Measurements from ENCODE around the gene OPHN1. TPM values are rescaled to one million over a fixed set of nuclear protein-coding genes. Genes with fewer than 3 reads are reported as not detected.
"Not testable (repeated sequence)": the region's sequence is repeated elsewhere in the genome, so short reads cannot be mapped to it uniquely, and the experiment has no call there.

The OPHN1 gene
- total RNA-seq, 1 experiment from 2014 or later = 3.1 TPM

DNA sequence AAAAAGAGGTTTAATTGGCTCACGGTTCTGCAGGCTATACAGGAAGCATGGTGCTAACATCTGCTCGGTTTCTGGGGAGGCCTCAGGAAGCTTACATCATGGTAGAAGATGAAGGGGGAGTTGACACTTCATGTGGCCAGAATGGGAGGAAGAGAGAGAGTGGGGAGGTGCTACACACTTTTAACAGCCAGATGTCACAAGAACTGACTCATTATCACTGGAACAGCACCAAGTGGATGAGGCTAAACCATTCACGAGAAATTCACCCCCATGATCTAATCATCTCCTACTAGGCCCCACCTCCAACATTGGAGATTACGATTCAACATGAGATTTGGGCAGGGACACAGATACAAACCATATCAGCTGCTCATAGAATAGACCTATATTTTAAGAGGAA lies 255.8 kb downstream of the OPHN1 start:
- DNase-seq (ENCODE audit: low read depth) = peak; percentile 1

DNA sequence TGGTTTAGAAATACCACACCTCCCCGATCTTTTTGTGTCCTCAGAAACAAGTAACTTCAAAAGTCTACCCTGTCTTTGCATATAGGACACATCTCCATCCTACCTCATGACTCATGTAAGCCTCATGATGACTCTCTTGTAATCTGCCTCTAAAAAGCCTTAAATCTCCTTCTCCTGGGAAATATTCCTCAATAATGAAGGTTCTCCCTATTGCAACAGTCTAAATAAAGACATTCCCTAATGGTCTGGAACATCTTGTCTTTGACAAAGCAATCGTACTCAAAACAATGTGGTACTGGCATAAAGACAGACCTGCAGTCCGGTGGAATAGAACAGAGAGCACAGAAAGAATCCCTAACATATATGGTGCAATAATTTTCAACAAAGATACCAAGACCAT lies 257.7 kb downstream of the OPHN1 start:
- no peak for DNase-seq (ENCODE audit: low read depth)

DNA sequence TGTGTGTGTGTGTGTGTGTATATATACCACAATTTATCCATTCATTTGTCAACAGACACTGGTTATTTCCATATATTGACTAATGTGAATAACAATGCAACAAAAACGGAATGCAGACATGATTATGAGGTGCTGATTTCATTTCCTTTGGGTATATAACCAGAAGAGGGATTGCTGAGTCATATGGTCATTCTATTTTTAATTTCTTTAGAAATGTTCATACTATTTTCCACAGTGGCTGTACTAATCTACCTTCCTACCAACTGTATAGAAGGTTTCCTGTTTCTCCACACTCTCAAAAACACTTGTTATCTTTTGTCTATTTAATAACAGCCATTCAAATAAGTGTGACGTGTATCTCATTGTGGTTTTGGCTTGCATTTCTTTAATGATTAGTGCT lies 269.9 kb downstream of the OPHN1 start:
- DNase-seq (ENCODE audit: low read depth) = no peak

DNA sequence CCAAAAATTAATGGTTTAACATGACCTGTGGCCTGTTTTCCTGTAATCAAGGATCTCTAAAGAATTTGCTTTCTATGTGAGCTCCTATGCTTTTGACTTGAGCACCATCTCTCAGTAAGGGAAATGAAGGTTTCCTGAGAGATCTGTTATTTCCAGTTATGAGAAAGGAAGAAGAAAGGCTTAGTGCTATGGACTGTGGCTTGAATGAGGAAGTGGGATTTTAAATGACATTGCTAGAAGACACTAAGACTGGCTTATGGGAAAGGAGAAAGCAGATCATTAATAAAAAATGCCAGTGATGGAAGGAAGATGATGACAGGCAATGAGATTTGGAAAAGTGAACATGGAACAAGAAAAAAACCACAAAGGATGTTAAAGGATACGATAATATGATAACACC lies 285.4 kb downstream of the OPHN1 start:
- no peak for DNase-seq (ENCODE audit: low read depth)

DNA sequence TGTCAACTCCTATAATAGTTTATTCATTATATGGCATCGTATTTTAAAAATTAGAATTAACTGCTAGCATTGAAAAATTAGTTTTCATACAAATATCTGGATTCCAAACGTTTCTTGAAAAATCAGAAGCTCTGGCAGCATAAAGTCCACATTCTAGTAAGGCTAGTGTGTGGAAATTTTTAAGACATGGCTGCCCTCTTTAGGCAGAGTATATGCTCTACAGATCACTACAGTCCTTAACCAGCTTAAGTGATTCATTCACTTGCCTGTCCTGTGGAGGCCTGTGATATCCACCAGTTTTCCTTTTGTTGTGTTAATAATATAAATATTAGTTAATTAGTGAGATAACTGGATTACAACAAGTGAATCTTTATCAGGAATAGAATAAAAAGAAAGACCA lies 287.2 kb downstream of the OPHN1 start:
- no peak for DNase-seq (ENCODE audit: low read depth)

DNA sequence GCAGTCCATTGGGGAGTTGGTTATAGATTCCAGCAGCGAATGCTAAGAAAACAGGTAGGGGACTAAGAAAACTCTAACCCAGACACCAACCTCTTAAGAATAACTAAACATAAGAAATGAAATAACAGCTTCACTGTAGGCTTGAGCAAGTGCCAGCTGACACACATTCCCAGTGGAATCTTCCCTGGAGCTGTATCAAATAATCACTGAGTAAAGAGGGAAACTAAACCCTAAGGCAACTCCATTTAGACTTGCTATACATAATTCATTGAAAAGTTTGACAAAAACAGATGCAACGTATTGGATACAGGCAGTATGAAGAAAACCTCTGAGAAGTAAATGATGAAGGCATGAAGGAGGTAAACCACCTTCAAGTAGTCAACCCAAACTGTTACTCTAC lies 293.5 kb downstream of the OPHN1 start:
- DNase-seq (ENCODE audit: low read depth) = no peak

DNA sequence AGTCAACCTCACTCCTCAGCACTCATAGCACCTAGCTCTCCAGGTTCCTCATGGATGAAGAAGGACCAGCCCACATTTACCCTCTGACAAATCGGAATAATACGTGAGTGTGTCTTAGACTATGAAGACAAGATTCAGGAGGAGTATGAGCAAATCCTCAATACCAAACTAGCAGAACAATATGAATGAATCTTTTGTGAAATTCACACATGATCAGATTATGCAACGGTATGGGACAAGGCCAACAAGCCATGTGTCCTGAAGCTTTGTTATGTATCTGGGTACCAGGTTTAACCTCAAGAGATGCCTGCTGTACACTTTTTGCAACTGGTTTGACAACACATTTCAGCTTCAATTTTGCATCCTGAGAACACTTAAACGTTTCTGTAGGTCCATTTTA lies 300.1 kb downstream of the OPHN1 start:
- DNase-seq (ENCODE audit: low read depth) = no peak

DNA sequence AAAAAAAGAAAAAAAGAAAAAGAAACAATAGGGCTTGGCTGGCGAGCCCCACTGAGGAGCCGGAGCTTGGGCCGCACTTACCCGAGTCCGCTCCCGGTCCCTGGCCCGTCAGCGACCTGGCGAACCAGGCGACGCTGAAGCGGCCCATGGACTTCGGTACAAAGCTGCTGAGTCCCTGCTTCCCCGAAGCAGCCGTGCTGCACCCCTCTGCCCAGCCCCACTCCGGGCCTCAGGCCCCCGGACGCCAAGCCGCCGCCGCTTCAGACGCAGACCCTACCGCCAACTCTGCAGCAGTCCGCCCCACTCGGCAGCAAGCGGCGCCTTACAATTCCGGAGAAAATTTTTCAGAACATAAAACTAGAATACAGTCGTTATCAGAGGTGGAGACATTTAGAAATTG lies 300.5 kb downstream of the OPHN1 start:
- DNase-seq (ENCODE audit: low read depth) = no peak

DNA sequence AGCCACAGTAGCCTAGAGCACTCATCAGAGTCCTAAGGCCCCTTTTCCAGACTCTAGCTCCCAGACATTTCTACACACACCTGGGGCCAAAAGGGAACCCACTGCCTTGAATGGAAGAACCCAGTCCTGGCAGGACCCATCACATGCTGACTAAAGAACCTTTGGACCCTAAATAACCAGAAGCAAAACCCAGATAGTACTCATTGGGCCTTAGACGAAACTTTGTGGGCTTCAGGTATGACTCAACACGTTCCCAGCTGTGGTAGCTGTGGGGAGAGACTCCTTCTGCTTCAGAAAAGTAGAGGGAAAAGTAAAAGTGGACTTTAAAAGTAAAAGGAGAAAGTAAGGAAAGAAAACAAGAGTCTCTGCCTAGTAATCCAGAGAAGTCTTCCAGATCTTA lies 311.5 kb downstream of the OPHN1 start:
- DNase-seq (ENCODE audit: low read depth) = no peak

DNA sequence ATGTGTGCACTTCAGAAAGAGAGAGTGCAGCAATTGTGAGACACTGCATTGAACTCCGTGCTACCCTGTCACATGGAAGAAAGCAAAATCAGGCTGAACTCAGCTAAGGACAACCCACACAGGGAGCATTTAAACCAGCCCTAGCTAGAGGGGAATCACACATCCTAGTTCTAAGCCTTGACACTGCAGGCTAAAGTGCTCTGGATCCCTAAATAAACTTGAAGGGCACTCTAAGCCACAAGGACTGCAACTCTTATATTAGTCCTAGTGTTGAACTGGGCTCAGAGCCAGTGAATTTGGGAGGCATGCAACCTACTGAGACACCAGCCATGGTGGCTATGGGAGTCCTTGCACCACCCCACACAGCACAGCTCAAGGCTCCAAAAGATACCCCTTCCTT lies 311.9 kb downstream of the OPHN1 start:
- DNase-seq (ENCODE audit: low read depth) = no peak

DNA sequence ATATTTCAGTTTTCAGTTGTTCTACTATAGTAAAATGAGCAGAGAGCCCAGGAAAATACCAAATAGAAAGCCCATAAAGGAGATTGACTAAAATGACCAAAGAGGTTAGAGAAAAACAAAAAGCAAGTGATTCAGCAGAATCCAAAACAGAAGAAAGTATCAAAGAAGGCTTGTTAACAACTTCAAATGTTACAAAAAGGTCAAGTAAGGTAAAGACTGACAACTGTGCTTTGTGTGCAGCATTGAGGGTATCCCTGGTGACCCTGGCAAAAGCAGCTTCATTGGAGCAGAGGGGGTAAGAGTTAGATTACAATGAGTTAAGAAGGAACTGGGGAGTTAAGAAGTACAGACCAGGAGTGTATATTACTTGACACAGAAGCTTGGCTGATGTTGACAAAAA lies 317.9 kb downstream of the OPHN1 start:
- DNase-seq (ENCODE audit: low read depth) = no peak

DNA sequence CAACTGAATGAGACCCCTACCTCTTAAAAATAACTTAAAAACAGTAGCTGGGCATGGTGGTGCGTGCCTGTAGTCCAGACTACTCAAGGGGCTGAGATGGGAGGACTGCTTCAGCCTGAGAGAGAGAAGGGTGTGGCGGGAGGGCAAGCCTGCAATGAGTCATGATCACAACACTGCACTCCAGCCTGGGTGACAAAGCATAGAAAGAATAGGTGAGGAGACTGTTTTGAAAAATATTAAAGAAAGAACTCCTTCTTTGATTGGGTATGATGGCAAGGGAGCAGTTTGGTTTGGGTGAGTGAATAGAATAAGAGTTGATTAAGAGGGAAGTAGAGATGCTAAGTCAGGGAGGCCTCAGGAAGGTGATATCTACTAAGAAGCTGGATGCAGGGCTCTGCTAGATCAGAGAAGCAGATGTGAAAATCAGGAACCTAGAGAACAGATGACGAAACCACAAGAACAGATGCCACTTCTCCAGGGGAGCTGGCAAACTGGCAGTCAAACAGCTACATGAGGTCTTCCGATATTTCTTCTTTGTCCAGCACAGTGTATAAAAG lies 318.6 kb downstream of the OPHN1 start:
- DNase-seq (ENCODE audit: low read depth) = peak; percentile 37

DNA sequence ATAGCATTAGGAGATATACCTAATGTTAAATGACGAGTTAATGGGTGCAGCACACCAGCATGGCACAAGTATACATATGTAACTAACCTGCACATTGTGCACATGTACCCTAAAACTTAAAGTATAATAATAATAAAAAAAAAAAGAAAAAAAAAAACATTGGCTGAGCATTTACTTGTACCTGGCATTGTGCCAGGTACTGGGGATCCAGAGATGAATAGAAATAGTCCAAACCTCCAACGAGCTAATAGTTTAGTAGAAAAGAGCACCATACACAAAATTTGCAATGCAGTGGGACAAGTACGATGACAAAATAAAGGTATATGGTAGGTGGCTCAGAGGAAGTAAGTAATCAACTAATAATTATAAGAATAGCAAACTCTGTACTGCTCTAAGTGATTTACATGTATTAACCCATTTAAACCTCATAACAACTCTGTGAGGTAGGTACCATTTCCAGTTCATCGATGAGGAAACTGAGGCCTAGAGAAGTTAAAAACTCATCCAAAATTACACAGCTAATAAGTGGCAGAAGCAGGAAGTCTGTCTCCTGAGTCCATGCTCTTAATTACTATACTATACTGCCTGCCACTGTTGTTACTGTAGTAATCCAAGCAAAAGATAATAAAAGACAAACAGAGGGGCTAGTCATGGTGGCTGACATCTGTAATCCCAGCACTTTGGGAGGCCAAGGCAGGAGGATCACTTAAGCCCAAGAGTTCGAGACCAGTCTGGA lies 319.3 kb downstream of the OPHN1 start:
- no peak for DNase-seq (ENCODE audit: low read depth)

DNA sequence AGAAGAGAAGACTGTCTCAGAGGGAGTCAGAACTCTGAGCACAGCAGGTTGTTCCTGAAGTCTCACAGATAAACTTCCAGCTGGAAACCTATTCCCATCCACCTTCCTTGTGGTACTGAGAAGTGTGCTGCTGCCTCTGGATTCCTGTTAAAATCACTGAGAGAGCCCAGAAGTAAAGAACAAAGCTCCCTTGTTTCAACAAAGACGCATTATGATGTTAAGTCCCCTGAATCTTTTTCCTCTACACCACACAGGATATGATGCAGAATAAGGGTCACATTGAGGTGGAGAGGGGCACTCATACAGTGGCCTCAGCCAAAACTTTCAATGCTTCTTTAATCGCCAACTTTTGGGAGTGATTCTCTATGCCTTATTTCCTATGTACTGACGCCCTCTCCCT lies 321.0 kb downstream of the OPHN1 start:
- no peak for DNase-seq (ENCODE audit: low read depth)

DNA sequence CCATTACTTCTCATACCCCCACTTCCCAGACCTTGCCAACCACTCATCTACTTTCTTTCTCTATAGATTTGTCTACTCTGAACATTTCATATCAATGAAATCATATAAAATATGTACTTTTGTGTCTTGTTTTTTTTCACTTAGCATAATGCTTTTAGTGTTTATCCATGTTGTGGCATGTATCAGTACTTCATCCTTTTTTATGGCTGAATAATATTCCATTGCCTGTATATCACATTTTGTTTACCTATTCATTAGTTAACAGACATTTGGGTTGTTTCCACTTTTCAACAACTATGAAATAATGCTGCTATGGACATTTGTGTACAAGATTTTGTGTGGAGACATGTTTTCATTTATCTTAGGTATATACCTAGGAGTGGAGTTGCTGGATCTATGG lies 324.1 kb downstream of the OPHN1 start:
- no peak for DNase-seq (ENCODE audit: low read depth)

DNA sequence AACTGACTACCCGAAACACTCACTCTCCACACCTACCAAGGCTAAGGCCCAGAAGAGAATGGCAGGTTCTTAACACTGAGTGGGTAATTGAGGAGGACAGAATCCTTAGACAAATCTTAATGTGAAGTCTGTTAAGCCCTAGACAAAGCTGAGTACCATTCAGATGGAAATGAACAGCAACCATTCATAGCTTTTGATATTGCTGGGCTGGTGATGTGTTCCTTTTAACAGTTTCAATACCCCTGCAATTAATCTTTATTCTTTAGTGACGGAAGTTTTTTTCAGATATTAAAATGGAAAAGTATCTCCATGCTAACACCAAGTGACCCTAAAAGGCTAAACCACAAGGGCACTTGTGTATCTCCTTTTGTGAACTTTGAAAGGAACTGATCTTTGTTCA lies 334.9 kb downstream of the OPHN1 start:
- DNase-seq (ENCODE audit: low read depth) = no peak

DNA sequence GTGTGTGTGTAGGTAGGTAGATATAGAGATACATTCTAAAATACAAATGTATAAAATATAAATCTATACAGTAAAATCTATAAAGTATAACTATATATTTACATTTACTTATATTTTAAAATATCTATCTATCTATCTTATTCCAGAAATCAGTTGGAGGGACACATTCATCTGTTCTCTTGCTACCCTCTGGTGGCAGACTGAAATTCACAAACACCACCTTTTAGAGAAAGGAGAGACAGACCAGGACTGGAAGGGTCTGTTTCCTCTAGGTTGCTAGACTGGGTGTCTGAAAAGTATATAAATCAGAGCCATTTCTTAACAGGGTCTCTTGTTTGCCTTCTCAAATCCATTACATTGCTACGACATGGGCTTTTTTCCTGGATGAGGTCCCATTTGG lies 343.0 kb downstream of the OPHN1 start:
- no peak for DNase-seq (ENCODE audit: low read depth)

DNA sequence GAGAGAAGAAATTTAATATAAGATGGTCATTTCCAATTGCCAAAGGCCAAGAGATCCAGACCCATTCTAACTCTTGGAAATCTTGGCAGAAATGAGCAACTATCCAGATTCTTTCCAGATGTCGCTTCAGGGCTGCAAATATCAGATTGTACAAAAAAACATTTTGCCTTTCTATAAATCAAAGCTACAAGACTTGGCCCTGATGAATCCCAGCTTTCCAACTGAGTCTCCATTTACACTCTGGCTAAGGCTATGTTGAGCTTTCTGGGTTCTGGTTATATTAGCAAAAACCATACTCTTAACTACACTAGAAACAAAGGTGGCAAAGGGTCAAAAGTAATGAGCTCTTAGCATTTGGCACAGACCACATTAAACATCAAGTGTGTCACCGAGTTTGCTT lies 345.8 kb downstream of the OPHN1 start:
- DNase-seq (ENCODE audit: low read depth) = no peak

DNA sequence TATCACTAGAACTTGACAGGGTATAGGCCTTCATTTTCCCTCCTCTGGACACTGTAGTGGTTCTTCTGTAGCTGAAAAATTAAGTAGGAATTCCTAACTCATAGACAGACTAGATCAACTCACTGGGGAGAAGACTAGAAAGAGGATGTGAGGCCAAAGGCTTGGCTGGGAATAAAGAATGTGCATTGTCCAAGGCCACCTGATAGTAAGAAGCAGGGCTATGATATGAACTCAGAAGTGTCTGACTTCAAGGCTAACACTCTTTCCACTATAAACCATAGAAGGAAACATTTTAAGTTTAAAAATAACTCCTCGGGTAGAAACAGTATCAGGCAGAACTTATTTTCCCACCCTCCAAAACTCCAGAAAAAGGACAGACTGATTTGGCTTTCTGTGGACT lies 346.6 kb downstream of the OPHN1 start:
- no peak for DNase-seq (ENCODE audit: low read depth)

DNA sequence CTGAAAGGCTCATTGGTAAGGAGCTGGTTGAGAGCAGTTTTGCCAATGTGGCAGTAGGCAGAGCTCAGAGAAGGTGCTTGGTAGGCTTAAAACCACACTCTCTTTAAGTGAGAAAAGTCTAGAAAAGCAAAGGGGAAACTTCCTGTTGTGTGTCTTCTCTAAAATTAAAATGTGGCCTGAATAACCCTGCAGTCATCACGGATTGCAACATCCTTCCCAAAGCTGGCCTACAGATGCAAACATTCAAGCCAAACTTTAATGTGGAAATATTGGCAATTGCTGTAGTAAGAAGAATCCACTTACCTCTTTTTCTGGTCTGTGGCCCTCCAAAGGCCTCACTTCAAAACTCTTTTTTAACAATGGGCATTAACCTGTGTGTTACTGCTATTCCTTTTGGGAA lies 348.5 kb downstream of the OPHN1 start:
- DNase-seq (ENCODE audit: low read depth) = no peak

DNA sequence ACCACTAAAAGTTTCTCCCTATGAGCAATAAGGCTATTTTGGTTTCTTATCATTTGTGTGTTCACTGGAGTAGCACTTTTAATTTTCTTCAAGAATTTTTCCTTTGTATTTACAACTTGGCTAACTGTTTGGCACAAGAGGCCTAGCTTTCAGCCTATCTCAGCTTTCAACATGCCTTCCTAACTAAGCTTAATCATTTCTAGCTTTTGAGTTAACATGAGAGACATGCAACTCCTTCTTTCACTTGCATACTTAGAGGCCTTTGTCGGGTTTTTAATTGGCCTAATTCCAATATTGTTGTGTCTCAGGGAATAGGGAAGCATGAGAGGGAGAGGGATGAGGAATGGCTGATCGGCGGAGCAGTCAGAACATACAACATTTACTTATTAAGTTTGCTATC lies 349.8 kb downstream of the OPHN1 start:
- DNase-seq (ENCODE audit: low read depth) = no peak

DNA sequence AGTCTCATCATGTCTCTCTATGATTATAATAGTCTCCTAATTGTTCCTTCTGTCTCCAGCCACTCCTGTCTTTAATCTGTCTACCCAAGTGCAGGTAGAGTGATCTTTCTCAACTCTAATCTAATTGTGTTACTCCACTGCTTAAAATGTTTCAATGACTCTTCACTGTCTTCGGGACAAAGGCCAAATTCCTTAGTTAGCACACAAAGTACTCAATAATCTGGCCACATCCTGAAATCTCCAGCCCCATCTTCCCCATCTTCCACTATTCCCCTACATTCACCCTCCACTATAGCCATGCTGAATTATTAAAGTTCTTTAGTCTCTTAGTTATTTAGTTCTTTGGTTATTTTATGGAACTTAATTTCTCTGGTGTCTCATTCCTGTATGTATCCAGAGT lies 353.3 kb downstream of the OPHN1 start:
- DNase-seq (ENCODE audit: low read depth) = no peak

DNA sequence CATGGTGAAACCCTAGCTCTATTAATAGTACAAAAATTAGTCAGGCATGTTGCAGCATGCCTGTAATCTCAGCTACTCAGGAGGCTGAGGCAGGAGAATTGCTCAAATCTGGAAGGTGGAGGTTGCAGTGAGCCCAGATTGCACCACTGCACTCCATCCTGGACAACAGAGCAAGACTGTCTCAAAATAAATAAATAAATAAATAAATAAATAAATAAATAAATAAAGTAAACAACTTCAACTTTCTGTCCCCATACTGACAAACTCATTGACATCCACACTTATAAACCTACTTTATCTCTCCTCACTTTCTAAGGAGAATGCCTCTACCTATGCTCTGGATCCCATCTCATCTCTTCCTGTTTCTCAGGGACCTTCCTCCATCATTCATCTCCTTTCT lies 354.5 kb downstream of the OPHN1 start:
- not testable (repeated sequence) for DNase-seq (ENCODE audit: low read depth)

DNA sequence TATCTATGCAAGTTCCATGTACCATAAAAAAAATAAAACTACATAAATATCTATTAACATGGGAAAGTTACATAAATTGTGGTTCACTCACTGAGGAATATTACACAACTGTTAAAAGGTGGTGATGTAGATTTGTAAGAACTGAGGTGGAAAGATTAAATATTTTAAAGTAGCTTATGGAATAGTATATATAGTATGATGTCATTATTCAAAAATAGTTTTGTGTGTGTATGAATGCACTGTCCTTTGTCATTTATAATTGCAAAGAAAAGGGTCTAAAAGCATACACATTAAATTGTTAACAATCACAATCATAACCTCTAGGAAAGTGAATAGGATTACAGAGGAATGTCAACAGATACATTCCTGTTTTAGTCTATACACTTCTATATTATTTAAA lies 355.9 kb downstream of the OPHN1 start:
- DNase-seq (ENCODE audit: low read depth) = no peak
